Thyroid gland (tissue), 4 donors: ENCODE results near the gene SGPL1.

Experiments
- POLR2A ChIP-seq, 2 donors: fragments of 450-650 bp; IDR thresholded peaks; one replicate each; pipeline ENCODE4 v1.6.1; 2017; ENCODE audit warnings: antibody characterized with exemption in 2 of 2, mild to moderate bottlenecking in 2 of 2, moderate library complexity in 1 of 2
- TF ChIP-seq, protein P1 (sequence below), 6 experiments: fragments of 200-600 bp in 3 of 6; fragments of 450-650 bp in 3 of 6; sonication (generic) in 3 of 6; IDR thresholded peaks; one replicate each; pipeline ENCODE4 v1.5.1; 2016 to 2019; ENCODE audit warnings: antibody characterized with exemption in 6 of 6, mild to moderate bottlenecking in 2 of 6, inconsistent platforms in 1 of 6, moderate library complexity in 1 of 6

GRCh38 chr10:70915806-70916205 is 100.1 kb downstream of the SGPL1 start:
- TF ChIP-seq, protein P1, sequence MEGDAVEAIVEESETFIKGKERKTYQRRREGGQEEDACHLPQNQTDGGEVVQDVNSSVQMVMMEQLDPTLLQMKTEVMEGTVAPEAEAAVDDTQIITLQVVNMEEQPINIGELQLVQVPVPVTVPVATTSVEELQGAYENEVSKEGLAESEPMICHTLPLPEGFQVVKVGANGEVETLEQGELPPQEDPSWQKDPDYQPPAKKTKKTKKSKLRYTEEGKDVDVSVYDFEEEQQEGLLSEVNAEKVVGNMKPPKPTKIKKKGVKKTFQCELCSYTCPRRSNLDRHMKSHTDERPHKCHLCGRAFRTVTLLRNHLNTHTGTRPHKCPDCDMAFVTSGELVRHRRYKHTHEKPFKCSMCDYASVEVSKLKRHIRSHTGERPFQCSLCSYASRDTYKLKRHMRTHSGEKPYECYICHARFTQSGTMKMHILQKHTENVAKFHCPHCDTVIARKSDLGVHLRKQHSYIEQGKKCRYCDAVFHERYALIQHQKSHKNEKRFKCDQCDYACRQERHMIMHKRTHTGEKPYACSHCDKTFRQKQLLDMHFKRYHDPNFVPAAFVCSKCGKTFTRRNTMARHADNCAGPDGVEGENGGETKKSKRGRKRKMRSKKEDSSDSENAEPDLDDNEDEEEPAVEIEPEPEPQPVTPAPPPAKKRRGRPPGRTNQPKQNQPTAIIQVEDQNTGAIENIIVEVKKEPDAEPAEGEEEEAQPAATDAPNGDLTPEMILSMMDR (IDR thresholded peaks at IDR 0.05): no peak
- no peak for TF ChIP-seq POLR2A (IDR thresholded peaks at IDR 0.05)
